HCT116 (cell line): ENCODE results near the gene GNAT1. TPM values are rescaled to one million over a fixed set of nuclear protein-coding genes. Genes with fewer than 3 reads are reported as not detected.

Source experiments
- ATAC-seq: fragments of 200-7000 bp; cut with Tn5 transposase; 2 replicates; pipeline ENCODE4 v1.9.1; 2020; ENCODE audit warnings: mild to moderate bottlenecking, moderate library complexity
- BruUV-seq: library from RNA; stranded (reverse); fragments of 400-500 nt; replicated peaks from 2 replicates; lab custom pipeline; 2021; lab: Mats Ljungman, UMichigan
- CTCF ChIA-PET: fragments of 300-600 bp; sonication (Branson Sonifier 250); formaldehyde crosslinking; loops from one replicate; lab custom pipeline; 2021; ENCODE audit warnings: antibody characterized with exemption; lab: Charles Lee
- POLR2A ChIA-PET: fragments of 300-600, 350-600 bp; sonication (Branson Sonifier 250); formaldehyde crosslinking; loops from one replicate; lab custom pipeline; 2021; ENCODE audit warnings: antibody characterized with exemption; lab: Charles Lee
- RAD21 ChIA-PET, 2 experiments: fragments of 300-600 bp; sonication (Branson Sonifier 250); formaldehyde crosslinking; loops; one replicate each; lab custom pipeline; 2023; ENCODE audit warnings: low total read pairs in 2 of 2; ENCODE audit not compliant: uncharacterized antibody in 2 of 2, unreplicated experiment in 2 of 2, low non-redundant PET in 1 of 2; lab: Charles Lee
- DNase-seq: peaks from one replicate; pipeline ENCODE4 v3.0.0-alpha.2; 2010; ENCODE audit warnings: low read depth, low spot score
- H2AFZ ChIP-seq: fragments of 200-600 bp; shearing (Covaris generic), sonication (generic); 2 replicates; pipeline ENCODE4 v1.6.1; 2017; ENCODE audit warnings: low read depth, mixed run types, mixed read lengths, antibody characterized with exemption, low read length; ENCODE audit not compliant: poor library complexity, severe bottlenecking
- H3K27ac ChIP-seq: 2 replicates; pipeline ENCODE4 v1.5.1; 2012; ENCODE audit warnings: low read depth, low read length
- H3K27me3 ChIP-seq: fragments of 200-600 bp; sonication (generic); 2 replicates; pipeline ENCODE4 v1.6.1; 2016; ENCODE audit warnings: mixed run types, low read length, mixed read lengths; ENCODE audit not compliant: insufficient read depth
- H3K36me3 ChIP-seq, 2 experiments: fragments of 200-500 bp in 1 of 2; fragments of 200-600 bp in 1 of 2; sonication (Bioruptor generic) in 1 of 2; sonication (generic) in 1 of 2; 2 replicates each; pipeline versions ENCODE4 v1.5.1 to v1.6.1; 2014 to 2016; ENCODE audit warnings: low read length in 2 of 2, inconsistent platforms in 1 of 2, mixed read lengths in 1 of 2, mixed run types in 1 of 2; ENCODE audit not compliant: insufficient read depth in 2 of 2, control insufficient read depth in 1 of 2
- H3K4me1 ChIP-seq, 2 experiments: fragments of 200-600 bp in 1 of 2; sonication (generic) in 1 of 2; 2 replicates each; pipeline versions ENCODE4 v1.5.1 to v1.6.1; 2012 to 2017; ENCODE audit warnings: low read length in 2 of 2, inconsistent platforms in 1 of 2, mild to moderate bottlenecking in 1 of 2, mixed read lengths in 1 of 2, mixed run types in 1 of 2, moderate library complexity in 1 of 2; ENCODE audit not compliant: insufficient read depth in 2 of 2, control insufficient read depth in 1 of 2
- H3K4me2 ChIP-seq: fragments of 200-600 bp; sonication (generic); 2 replicates; pipeline ENCODE4 v1.6.1; 2017; ENCODE audit warnings: mixed run types, low read length, mixed read lengths
- H3K4me3 ChIP-seq, 2 experiments: fragments of 200-600 bp in 1 of 2; sonication (generic) in 1 of 2; replicated peaks in 1 of 2; 2 replicates each; pipeline ENCODE4 v1.5.1; 2011 to 2016; ENCODE audit warnings: low read length in 2 of 2, control low read depth in 1 of 2, low read depth in 1 of 2, mild to moderate bottlenecking in 1 of 2, mixed read lengths in 1 of 2, mixed run types in 1 of 2
- H3K79me2 ChIP-seq: fragments of 200-600 bp; sonication (generic); 2 replicates; pipeline ENCODE4 v1.6.1; 2017; ENCODE audit warnings: mild to moderate bottlenecking, mixed run types, low read length, moderate library complexity, mixed read lengths; ENCODE audit not compliant: insufficient read depth
- H3K9ac ChIP-seq: fragments of 200-600 bp; sonication (generic); 2 replicates; pipeline ENCODE4 v1.6.1; 2016; ENCODE audit warnings: low read length, mixed read lengths
- H3K9me2 ChIP-seq: fragments of 200-600 bp; sonication (generic), shearing (Covaris generic); 2 replicates; pipeline ENCODE4 v1.6.1; 2017; ENCODE audit warnings: mixed run types, mild to moderate bottlenecking, moderate library complexity; ENCODE audit not compliant: insufficient read depth
- H3K9me3 ChIP-seq, 2 experiments: fragments of 200-500 bp in 1 of 2; fragments of 200-600 bp in 1 of 2; sonication (Bioruptor generic) in 1 of 2; sonication (generic) in 1 of 2; 2 replicates each; pipeline ENCODE4 v1.6.1; 2014 to 2017; ENCODE audit warnings: low read length in 2 of 2, mixed read lengths in 2 of 2, inconsistent platforms in 1 of 2, low read depth in 1 of 2, mild to moderate bottlenecking in 1 of 2, mixed run types in 1 of 2, moderate library complexity in 1 of 2; ENCODE audit not compliant: control insufficient read depth in 1 of 2, insufficient read depth in 1 of 2
- H4K20me1 ChIP-seq: fragments of 200-600 bp; sonication (generic), shearing (Covaris generic); 2 replicates; pipeline ENCODE4 v1.6.1; 2017; ENCODE audit warnings: mixed run types, mild to moderate bottlenecking, moderate library complexity; ENCODE audit not compliant: insufficient read depth
- CEBPB ChIP-seq: IDR thresholded peaks from 2 replicates; pipeline ENCODE4 v1.6.1; 2012; ENCODE audit warnings: low read depth
- ELF1 ChIP-seq: IDR thresholded peaks from 2 replicates; pipeline ENCODE4 v1.6.1; 2012; ENCODE audit warnings: low read depth, borderline replicate concordance
- SIN3A ChIP-seq: IDR thresholded peaks from 2 replicates; pipeline ENCODE4 v1.6.1; 2012; ENCODE audit warnings: low read depth
- SP1 ChIP-seq: IDR thresholded peaks from 2 replicates; pipeline ENCODE4 v1.6.1; 2012; ENCODE audit warnings: low read depth
- ZBTB33 ChIP-seq: IDR thresholded peaks from 2 replicates; pipeline ENCODE4 v1.6.1; 2011; ENCODE audit warnings: mild to moderate bottlenecking, low read length, moderate library complexity; ENCODE audit not compliant: insufficient replicate concordance; ENCODE audit errors: extremely low read depth
- ZFX ChIP-seq: fragments of 450-650 bp; IDR thresholded peaks from 2 replicates; pipeline ENCODE4 v1.6.1; 2017
- ZNF274 ChIP-seq: fragments of 200-500 bp; sonication (Bioruptor generic); IDR thresholded peaks from 2 replicates; pipeline ENCODE4 v1.6.1; 2014; ENCODE audit warnings: mild to moderate bottlenecking, low read depth, low read length, inconsistent platforms
- intact Hi-C: fragments of 100-400 bp; cut with micrococcal nuclease; formaldehyde crosslinking; loops from 2 replicates; pipeline ENCODE4 v1.10.0; 2022
- total RNA-seq: library from RNA; stranded (reverse); gene quantifications from one replicate; pipeline ENCODE4 v1.2.1, GENCODE V29; 2021; ENCODE audit not compliant: unreplicated experiment
- TF ChIP-seq, protein P1 (sequence below): IDR thresholded peaks from 2 replicates; pipeline ENCODE4 v1.6.1; 2012; ENCODE audit warnings: low read depth

GNAT1 gene
- total RNA-seq, 1 experiment from 2014 or later: not detected

GRCh38 chr3:50169232-50169832, 22.1 kb upstream of the GNAT1 start:
- Histone ChIP-seq H3K36me3 (no peaks in the 10 kb centered on the region), H2AFZ (no peak overlapping the region), H3K9me2 (no peaks in the 10 kb centered on the region), H3K9me3 (no peaks in the 10 kb centered on the region), H3K4me3 (no peak overlapping the region), H3K4me2 (no peak overlapping the region), H3K79me2 (no peaks in the 10 kb centered on the region), H4K20me1 (no peaks in the 10 kb centered on the region), H3K27me3 (no peaks in the 10 kb centered on the region), H3K9ac (no peak overlapping the region), H3K27ac (no peak overlapping the region), H3K4me1 (peaks cover 2 to 46% of the 10 kb centered on the region in 2 experiments; a peak in 3 of 4 replicates)
- POLR2A ChIA-PET: no interaction called here
- intact Hi-C loops: no loop called here
- CTCF ChIA-PET: interaction anchor here (0.6 kb wide), 1 partner anchor 51 kb away, joined by 3 read pairs; no protein-coding TSS in a partner anchor
- no TSS peak for BruUV-seq
- TF ChIP-seq ZNF274 (no peak), ZBTB33 (no peak), ZFX (no peak), CEBPB (no peak), SIN3A (no peak), SP1 (no peak), ELF1 (no peak)
- TF ChIP-seq, protein P1, sequence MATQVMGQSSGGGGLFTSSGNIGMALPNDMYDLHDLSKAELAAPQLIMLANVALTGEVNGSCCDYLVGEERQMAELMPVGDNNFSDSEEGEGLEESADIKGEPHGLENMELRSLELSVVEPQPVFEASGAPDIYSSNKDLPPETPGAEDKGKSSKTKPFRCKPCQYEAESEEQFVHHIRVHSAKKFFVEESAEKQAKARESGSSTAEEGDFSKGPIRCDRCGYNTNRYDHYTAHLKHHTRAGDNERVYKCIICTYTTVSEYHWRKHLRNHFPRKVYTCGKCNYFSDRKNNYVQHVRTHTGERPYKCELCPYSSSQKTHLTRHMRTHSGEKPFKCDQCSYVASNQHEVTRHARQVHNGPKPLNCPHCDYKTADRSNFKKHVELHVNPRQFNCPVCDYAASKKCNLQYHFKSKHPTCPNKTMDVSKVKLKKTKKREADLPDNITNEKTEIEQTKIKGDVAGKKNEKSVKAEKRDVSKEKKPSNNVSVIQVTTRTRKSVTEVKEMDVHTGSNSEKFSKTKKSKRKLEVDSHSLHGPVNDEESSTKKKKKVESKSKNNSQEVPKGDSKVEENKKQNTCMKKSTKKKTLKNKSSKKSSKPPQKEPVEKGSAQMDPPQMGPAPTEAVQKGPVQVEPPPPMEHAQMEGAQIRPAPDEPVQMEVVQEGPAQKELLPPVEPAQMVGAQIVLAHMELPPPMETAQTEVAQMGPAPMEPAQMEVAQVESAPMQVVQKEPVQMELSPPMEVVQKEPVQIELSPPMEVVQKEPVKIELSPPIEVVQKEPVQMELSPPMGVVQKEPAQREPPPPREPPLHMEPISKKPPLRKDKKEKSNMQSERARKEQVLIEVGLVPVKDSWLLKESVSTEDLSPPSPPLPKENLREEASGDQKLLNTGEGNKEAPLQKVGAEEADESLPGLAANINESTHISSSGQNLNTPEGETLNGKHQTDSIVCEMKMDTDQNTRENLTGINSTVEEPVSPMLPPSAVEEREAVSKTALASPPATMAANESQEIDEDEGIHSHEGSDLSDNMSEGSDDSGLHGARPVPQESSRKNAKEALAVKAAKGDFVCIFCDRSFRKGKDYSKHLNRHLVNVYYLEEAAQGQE: no peak
- RAD21 ChIA-PET: no interaction called here
- no peak for DNase-seq
- ATAC-seq: no peak
